Head of caudate nucleus (tissue), 42 donors: ENCODE measurements around the gene EIPR1.
"Not testable (repeated sequence)": the region's sequence is repeated elsewhere in the genome, so short reads cannot be mapped to it uniquely, and the experiment has no call there.

Source experiments
- DNase-seq, 42 donors: peaks; one replicate each; pipeline versions ENCODE4 v3.0.0 to v3.0.0-alpha.2; 2020 to 2021; ENCODE audit warnings: mixed read lengths in 7 of 42
- intact Hi-C: fragments of 100-400 bp; cut with DNase I; formaldehyde crosslinking; loops from one replicate; pipeline ENCODE4 v1.15.0; 2022

Gene EIPR1

DNA sequence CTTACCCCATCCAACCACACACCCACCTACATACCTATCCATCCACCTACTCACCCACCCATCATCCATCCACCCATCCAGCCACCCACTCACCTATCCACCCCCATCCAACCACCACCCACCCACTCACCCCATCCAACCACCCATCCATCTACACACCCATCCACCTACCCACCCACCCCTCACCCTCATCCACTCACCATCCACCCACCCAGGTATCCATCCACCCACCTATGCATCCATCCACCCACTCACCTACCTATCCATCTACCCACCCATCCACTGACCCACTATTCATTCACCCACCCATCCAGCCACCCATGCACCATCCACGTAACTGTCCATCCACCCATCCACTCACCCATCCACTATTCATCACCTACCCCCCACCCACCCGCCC is 194.8 kb downstream of the EIPR1 start:
- no peak for DNase-seq
- intact Hi-C loops, result no loop called here

- intact Hi-C loops, result no loop called here
Measured at GRCh38 chr2:3181416-3182010, 196.1 kb downstream of the EIPR1 start.

DNA sequence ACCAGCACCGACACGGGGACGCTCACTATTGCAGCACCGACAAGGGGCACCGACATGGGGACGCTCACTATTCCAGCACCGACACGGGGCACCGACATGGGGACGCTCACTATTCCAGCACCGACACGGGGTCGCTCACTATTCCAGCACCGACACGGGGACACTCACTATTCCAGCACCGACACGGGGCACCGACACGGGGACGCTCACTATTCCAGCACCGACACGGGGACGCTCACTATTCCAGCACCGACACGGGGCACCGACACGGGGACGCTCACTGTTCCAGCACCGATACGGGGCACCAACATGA is 196.8 kb downstream of the EIPR1 start:
- intact Hi-C loops, DNase-seq: not testable (repeated sequence)

More at GRCh38 chr2:3181416-3182010, 196.1 kb downstream of the EIPR1 start:
- no peak for DNase-seq

DNA sequence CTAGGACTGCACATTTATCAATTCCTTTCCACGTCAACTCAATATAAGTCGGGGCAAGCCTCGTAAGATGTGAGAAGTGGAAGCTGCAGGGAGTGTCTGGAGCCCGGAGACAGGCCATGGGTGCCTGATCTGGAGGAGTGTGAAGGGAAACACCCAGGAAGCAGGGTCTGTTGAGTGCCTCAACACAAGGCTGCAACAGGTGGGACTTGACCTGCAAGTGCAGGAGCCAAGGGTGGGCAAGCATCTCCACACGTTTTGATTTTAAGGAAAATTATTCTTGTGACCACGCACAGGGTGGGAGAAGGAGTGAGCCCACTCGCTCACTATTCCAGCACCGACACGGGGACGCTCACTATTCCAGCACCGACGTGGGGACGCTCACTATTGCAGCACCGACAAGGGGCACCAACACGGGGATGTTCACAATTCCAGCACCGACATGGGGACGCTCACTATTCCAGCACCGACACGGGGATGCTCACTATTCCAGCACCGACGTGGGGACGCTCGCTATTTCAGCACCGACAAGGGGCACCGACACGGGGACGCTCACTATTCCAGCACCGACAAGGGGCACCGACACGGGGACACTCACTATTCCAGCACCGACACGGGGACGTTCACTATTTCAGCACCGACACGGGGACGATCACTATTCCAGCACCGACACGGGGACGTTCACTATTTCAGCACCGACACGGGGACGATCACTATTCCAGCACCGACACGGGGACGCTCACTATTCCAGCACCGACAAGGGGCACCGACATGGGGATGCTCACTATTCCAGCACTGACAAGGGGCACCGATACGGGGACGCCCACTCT is 197.3 kb downstream of the EIPR1 start:
- intact Hi-C loops, result no loop called here

DNA sequence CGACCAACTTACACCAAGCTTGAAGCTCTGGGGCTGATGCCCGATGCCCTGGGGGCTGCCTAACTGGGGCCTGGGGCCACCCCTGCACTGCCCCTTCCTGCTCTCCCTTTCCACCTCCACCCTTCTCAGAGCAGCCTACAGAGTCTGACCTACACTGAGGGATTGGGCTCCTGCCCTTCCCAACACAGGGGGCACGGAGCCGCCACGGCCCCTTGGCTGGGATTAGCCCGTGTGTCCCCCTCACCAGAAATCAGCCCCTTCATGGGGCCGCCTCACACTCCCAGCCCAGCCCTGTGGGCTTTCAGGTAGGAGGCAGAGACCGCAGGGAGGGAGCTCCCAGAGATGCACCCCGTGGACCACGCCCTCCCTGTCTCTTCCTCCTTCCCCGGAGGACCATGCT is 198.0 kb downstream of the EIPR1 start:
- DNase-seq, result no peak
- intact Hi-C loops, result no loop called here

More for the DNA sequence above, 197.3 kb downstream of the EIPR1 start:
- no peak for DNase-seq

- intact Hi-C loops, result no loop called here
- DNase-seq, result peak in 12 of 42 donors; percentile 33 to 59 (median 50)
Measured at GRCh38 chr2:3179208-3179607, 198.4 kb downstream of the EIPR1 start.

DNA sequence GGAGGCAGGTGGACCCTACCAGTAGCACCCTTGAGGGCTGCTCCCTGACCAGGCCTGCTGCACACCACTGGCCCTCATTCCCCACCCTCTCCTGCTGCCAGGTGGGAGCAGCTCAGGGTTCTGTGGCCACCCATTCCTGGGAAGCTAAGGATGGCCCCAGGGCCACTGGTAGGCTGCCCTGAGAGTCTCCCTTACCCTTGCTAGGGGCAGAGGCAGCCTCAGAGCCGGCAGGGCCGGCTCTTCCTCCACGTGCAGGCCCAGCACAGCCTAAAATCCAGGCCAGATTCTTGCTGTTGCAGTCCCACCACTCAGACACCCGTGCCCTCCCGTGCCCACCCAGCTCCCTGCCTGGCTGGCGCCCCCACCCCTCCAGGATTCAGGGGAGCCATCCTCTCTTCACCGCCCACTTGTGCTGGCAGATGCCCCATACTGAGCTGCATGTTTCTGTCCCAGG is 199.0 kb downstream of the EIPR1 start:
- intact Hi-C loops, result no loop called here
- no peak for DNase-seq

GRCh38 chr2:3177891-3178577 is 199.6 kb downstream of the EIPR1 start:
- DNase-seq, result no peak
- intact Hi-C loops, result no loop called here

DNA sequence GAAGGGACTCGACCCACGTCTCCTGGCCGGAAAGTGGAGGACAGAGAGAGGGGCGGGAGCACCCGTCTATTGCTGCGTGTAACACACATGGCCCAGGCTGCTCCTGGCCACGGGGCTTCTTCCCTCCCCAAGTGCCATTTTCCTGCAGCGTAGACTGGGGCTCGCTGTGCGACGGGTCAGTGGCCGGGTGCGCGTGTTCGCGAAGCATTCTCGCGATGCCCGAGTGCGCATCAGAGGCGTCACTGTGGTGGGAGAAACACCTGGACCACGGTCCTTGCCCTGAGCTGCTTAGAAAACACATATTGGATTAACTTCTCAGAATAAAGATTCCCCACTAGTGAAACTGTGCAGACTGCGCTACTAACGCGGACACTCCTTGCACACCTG is 200.8 kb downstream of the EIPR1 start:
- intact Hi-C loops, result no loop called here
- peak in 3 of 42 donors; percentile 5 to 26 (median 15) for DNase-seq

- intact Hi-C loops, result no loop called here
- peak in 3 of 42 donors; percentile 8 to 30 (median 10) for DNase-seq
Measured at GRCh38 chr2:3176071-3176868, 201.3 kb downstream of the EIPR1 start.

GRCh38 chr2:3175568-3175955 is 202.1 kb downstream of the EIPR1 start:
- intact Hi-C loops, result no loop called here
- no peak for DNase-seq

DNA sequence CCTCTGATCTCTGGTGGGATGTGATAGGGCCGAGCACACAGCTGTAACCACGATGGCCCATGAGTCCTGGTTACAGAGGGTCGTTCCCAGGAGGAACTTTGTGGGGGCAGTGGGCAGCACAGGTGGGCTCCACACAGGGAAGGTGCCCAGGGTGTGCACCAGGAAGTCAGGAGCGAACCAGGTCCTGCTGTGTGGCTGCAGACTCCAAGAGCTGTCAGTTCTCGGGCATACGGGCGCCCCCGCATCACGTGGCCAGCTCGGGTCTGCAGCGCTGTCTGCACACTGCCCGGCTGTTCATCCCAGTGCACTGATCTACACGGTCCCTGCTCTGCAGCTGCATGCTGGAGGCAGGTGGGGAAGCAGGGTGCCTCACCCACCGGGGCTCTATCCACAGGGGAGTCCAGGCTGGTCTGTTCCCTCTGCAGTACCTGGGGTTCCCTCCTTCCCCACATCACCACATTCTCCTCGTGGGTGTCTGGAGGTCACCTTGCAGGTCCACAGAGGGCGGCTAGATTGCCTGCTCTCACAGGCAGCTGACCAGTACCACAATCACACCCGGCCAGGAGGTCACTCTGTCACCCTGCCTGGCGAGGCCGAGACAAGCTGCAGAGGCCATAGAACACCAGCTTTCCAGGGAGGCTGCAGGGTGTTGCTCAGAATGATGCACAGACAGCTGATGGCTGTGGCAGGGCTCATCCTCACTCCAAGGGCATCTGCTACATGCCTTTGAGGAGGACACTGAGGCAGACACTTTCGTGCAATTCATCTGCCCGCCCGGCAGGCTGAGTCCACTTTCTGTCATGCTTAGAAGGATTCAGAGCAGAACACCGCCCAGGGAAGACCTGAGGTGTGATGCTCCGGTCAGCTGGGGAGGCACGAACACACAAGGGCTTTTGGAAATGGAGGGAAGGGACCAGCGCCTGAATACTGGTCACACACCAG is 202.7 kb downstream of the EIPR1 start:
- DNase-seq, result peak in 1 of 42 donors; percentile 9

GRCh38 chr2:3173031-3173430 is 204.6 kb downstream of the EIPR1 start:
- DNase-seq, result peak in 2 of 42 donors; percentile 5 to 31
- intact Hi-C loops, result no loop called here

More for the DNA sequence above, 202.7 kb downstream of the EIPR1 start:
- intact Hi-C loops, result no loop called here

- intact Hi-C loops, result no loop called here
- peak in 1 of 42 donors; percentile 8 for DNase-seq
Measured at GRCh38 chr2:3172265-3172935, 205.2 kb downstream of the EIPR1 start.

DNA sequence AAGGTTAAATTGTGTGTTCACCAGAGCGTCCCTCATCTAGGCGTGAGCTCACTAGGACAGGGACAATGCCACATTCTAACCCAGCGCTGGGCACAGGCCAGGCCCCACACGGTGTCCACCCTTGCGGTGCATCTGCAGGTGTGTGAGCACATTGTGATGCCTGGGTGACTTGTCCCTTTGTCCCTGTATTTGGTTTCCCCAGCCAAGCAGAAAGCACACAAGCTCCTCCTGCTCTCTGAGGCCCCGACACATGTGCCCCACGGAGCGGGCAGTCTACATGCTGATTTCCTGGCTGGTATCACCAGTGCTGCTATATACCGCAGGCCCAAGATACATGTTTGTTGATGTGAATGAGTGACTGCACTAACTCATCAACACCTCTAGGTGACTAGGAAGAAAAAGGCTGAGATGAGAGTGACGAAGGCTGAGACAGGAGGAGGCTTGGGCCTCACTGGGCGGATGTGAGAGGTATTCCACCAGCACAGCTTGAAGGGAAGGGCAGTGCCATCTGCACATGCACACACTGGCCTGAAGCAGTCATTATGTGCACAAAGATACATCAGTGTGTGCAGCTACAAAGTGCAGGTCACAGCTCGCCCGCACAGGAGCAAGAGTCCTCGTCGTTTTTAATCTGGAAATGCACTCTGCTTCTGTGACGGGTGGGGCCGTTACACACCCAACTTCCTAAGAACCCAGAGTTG is 205.9 kb downstream of the EIPR1 start:
- intact Hi-C loops, result no loop called here
- DNase-seq, result peak in 3 of 42 donors; percentile 2 to 22 (median 5)

- intact Hi-C loops, result no loop called here
- DNase-seq, result peak in 2 of 42 donors; percentile 6 to 32
Measured at GRCh38 chr2:3170792-3171455, 206.7 kb downstream of the EIPR1 start.
